GM18867 (cell line): Measurements from ENCODE around the gene NECTIN4.
A peak's percentile ranks its signal among the peaks of the same experiment; 100 is the strongest.
"Not testable (repeated sequence)": the region's sequence is repeated elsewhere in the genome, so short reads cannot be mapped to it uniquely, and the experiment has no call there.

ENCODE experiments used
- ATAC-seq: cut with Tn5 transposase; IDR thresholded peaks from one replicate; pipeline ENCODE4 v1.9.1; 2021; ENCODE audit warnings: mild to moderate bottlenecking, moderate library complexity; ENCODE audit not compliant: unreplicated experiment

The NECTIN4 gene

GRCh38 chr1:161089251-161089924, at the start of gene NECTIN4:
Gene NECTIN4 (minus strand): TSS chr1:161089558. CDS start chr1:161089296, 262 bp downstream.
- no peak for ATAC-seq

- no peak for ATAC-seq
These were observed 49.1 kb upstream of the NECTIN4 start for GRCh38 chr1:161138431-161138830.

- no peak for ATAC-seq
These were observed 48.5 kb upstream of the NECTIN4 start for GRCh38 chr1:161137881-161138280.

- no peak for ATAC-seq
These were observed 43.9 kb upstream of the NECTIN4 start for GRCh38 chr1:161133220-161133740.

- ATAC-seq = peak; percentile 93
These were observed 43.3 kb upstream of the NECTIN4 start, which contains the start of gene DEDD for GRCh38 chr1:161132410-161133219. Gene DEDD (minus strand): TSS chr1:161132667. CDS start chr1:161124462, 8,205 bp downstream.

- ATAC-seq = no peak
These were observed 42.4 kb upstream of the NECTIN4 start for GRCh38 chr1:161131523-161132409.

GRCh38 chr1:161130266-161130665, 40.9 kb upstream of the NECTIN4 start:
- ATAC-seq = no peak

GRCh38 chr1:161128591-161129420, 39.4 kb upstream of the NECTIN4 start:
- ATAC-seq = no peak

- no peak for ATAC-seq
These were observed 38.3 kb upstream of the NECTIN4 start for GRCh38 chr1:161127649-161128048.

GRCh38 chr1:161122967-161123366, 33.6 kb upstream of the NECTIN4 start:
- no peak for ATAC-seq

- ATAC-seq = no peak
These were observed 32.5 kb upstream of the NECTIN4 start for GRCh38 chr1:161121834-161122233.

- no peak for ATAC-seq
These were observed 31.8 kb upstream of the NECTIN4 start for GRCh38 chr1:161121042-161121650.

- ATAC-seq = peak; percentile 58
These were observed 29.9 kb upstream of the NECTIN4 start for GRCh38 chr1:161119092-161119903.

GRCh38 chr1:161117759-161118581, 28.6 kb upstream of the NECTIN4 start, which contains the start of the genes NIT1 and PFDN2:
Gene NIT1 (plus strand): TSS chr1:161118105. CDS start chr1:161118177, 72 bp downstream.
Gene PFDN2 (minus strand): TSS chr1:161118037. CDS start chr1:161118026, 11 bp downstream.
- ATAC-seq = peak; percentile 83

GRCh38 chr1:161115961-161116360, 26.6 kb upstream of the NECTIN4 start:
- ATAC-seq = not testable (repeated sequence)

GRCh38 chr1:161115132-161115711, 25.9 kb upstream of the NECTIN4 start:
- no peak for ATAC-seq

GRCh38 chr1:161114556-161114955, 25.2 kb upstream of the NECTIN4 start:
- no peak for ATAC-seq
